ENCODE measurements around the gene CHMP4B. TPM values are rescaled to one million over a fixed set of nuclear protein-coding genes. Genes with fewer than 3 reads are reported as not detected.

Gene CHMP4B
- total RNA-seq, 5 donors from 2014 or later (not counting 1 experiment from before 2014, with no cell fraction given), result 45.1 to 64.7 (median 60.8) TPM

- Mint-ChIP-seq H3K9me3 (no peaks in the 10 kb centered on the region), H3K4me1 (peaks cover 0 to 4% (median 0%) of the 10 kb centered on the region in 3 donors), H3K4me3 (no peak overlapping the region), H3K27ac (no peak overlapping the region), H3K27me3 (no peaks in the 10 kb centered on the region), H3K36me3 (peaks cover under 1% of the 10 kb centered on the region)
- Histone ChIP-seq H3K27ac (ENCODE audit: low read length) (no peak overlapping the region), H3K27me3 (replicated peaks in 1 of 2; ENCODE audit: control insufficient read depth in 2 of 2, extremely low read depth in 1 of 2, insufficient read depth in 2 of 2, low read length in 1 of 2) (no peaks in the 10 kb centered on the region), H3K36me3 (ENCODE audit: control insufficient read depth in 2 of 2, extremely low read depth in 1 of 2, insufficient read depth in 1 of 2, low read length in 1 of 2) (no peaks in the 10 kb centered on the region), H3K4me3 (ENCODE audit: control insufficient read depth in 1 of 2, extremely low read depth in 1 of 2, low read length in 1 of 2) (no peak overlapping the region), H3K9me3 (no peaks in the 10 kb centered on the region), H3K4me1 (ENCODE audit: control insufficient read depth in 1 of 2, extremely low read depth in 1 of 2, insufficient read depth in 2 of 2, low read length in 2 of 2) (peaks cover 0 to 4% of the 10 kb centered on the region in 2 experiments)
- CTCF ChIA-PET, result interaction anchor here in 1 of 2 donors (0.8 kb wide), 1 partner anchor 118 kb away, joined by 4 read pairs; no protein-coding TSS in a partner anchor
- DNase-seq (no peak), ATAC-seq (replicated peaks in 1 of 4) (no peak)
- POLR2A ChIA-PET, result no interaction called here
- WGBS (ENCODE audit: insufficient coverage), result 91% methylated on average over 2 of the region's 5 CpGs
Observed at GRCh38 chr20:33796907-33797544, 14.1 kb upstream of the CHMP4B start.

GRCh38 chr20:33798444-33798843 lies 12.7 kb upstream of the CHMP4B start:
- no peak for ATAC-seq (replicated peaks in 1 of 4)
- CTCF ChIA-PET, result no interaction called here
- H3K36me3 Mint-ChIP-seq, result no peaks in the 10 kb centered on the region
- no peaks in the 10 kb centered on the region for H3K4me1 ChIP-seq (ENCODE audit: control insufficient read depth in 1 of 2, extremely low read depth in 1 of 2, insufficient read depth in 2 of 2, low read length in 2 of 2)
- H3K27ac ChIP-seq (ENCODE audit: low read length), result no peak overlapping the region
- H3K4me1 Mint-ChIP-seq, result no peaks in the 10 kb centered on the region
- WGBS (ENCODE audit: insufficient coverage), result 92% methylated on average over 2 of the region's 4 CpGs
- H3K4me3 ChIP-seq (ENCODE audit: control insufficient read depth in 1 of 2, extremely low read depth in 1 of 2, low read length in 1 of 2), result no peak overlapping the region
- H3K4me3 Mint-ChIP-seq, result no peak overlapping the region
- no peaks in the 10 kb centered on the region for H3K27me3 ChIP-seq (replicated peaks in 1 of 2; ENCODE audit: control insufficient read depth in 2 of 2, extremely low read depth in 1 of 2, insufficient read depth in 2 of 2, low read length in 1 of 2)
- no peak for DNase-seq
- H3K27me3 Mint-ChIP-seq, result no peaks in the 10 kb centered on the region
- POLR2A ChIA-PET, result no interaction called here
- H3K9me3 Mint-ChIP-seq, result no peaks in the 10 kb centered on the region
- no peaks in the 10 kb centered on the region for H3K36me3 ChIP-seq (ENCODE audit: control insufficient read depth in 2 of 2, extremely low read depth in 1 of 2, insufficient read depth in 1 of 2, low read length in 1 of 2)
- no peaks in the 10 kb centered on the region for H3K9me3 ChIP-seq
- no peak overlapping the region for H3K27ac Mint-ChIP-seq

- Mint-ChIP-seq H3K27ac (no peak overlapping the region), H3K4me3 (no peak overlapping the region), H3K4me1 (no peaks in the 10 kb centered on the region), H3K27me3 (no peaks in the 10 kb centered on the region), H3K36me3 (no peaks in the 10 kb centered on the region), H3K9me3 (no peaks in the 10 kb centered on the region)
- H3K27me3 ChIP-seq (replicated peaks in 1 of 2; ENCODE audit: control insufficient read depth in 2 of 2, extremely low read depth in 1 of 2, insufficient read depth in 2 of 2, low read length in 1 of 2), result no peaks in the 10 kb centered on the region
- ATAC-seq (replicated peaks in 1 of 4), result no peak
- no peak for DNase-seq
- ChIA-PET POLR2A (no interaction called here), CTCF (no interaction called here)
- 88% methylated on average over 1 of the region's 2 CpGs for WGBS (ENCODE audit: insufficient coverage)
- H3K27ac ChIP-seq (ENCODE audit: low read length), result no peak overlapping the region
- H3K4me3 ChIP-seq (ENCODE audit: control insufficient read depth in 1 of 2, extremely low read depth in 1 of 2, low read length in 1 of 2), result no peak overlapping the region
- no peaks in the 10 kb centered on the region for H3K9me3 ChIP-seq
- no peaks in the 10 kb centered on the region for H3K4me1 ChIP-seq (ENCODE audit: control insufficient read depth in 1 of 2, extremely low read depth in 1 of 2, insufficient read depth in 2 of 2, low read length in 2 of 2)
- no peaks in the 10 kb centered on the region for H3K36me3 ChIP-seq (ENCODE audit: control insufficient read depth in 2 of 2, extremely low read depth in 1 of 2, insufficient read depth in 1 of 2, low read length in 1 of 2)
Observed at GRCh38 chr20:33803921-33804337, 7.2 kb upstream of the CHMP4B start.

DNA sequence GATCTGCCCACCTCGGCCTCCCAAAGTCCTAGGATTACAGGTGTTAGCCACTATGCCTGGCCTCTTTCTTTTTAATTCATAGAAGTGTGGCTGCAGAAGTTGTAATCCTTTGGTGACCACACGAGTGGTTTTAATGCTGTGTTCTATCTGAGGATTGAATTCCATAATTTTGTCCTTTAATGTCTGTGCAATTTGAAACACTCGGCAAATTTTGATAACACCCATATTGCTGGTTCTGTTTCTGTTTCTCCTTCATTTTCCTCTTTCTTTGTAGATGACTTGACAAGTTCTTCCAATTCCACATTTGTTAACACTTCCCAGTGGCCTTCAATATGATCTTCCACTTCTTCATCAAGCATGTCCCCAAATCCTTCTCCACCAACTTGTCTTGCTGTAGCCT lies 2.8 kb upstream of the CHMP4B start:
- ChIA-PET POLR2A (interaction anchor here in 1 of 2 donors (0.6 to 0.7 kb wide), 2 partner anchors 104 to 853 kb away, joined by 3 to 7 read pairs; no protein-coding TSS in a partner anchor), CTCF (no interaction called here)
- Mint-ChIP-seq H3K36me3 (no peaks in the 10 kb centered on the region), H3K9me3 (no peaks in the 10 kb centered on the region), H3K27me3 (no peaks in the 10 kb centered on the region), H3K4me1 (peaks cover 17 to 20% (median 19%) of the 10 kb centered on the region in 3 donors), H3K4me3 (no peak overlapping the region), H3K27ac (no peak overlapping the region)
- H3K27ac ChIP-seq (ENCODE audit: low read length), result no peak overlapping the region
- H3K4me1 ChIP-seq (ENCODE audit: control insufficient read depth in 1 of 2, extremely low read depth in 1 of 2, insufficient read depth in 2 of 2, low read length in 2 of 2), result peaks cover 12 to 21% of the 10 kb centered on the region in 2 experiments
- H3K27me3 ChIP-seq (replicated peaks in 1 of 2; ENCODE audit: control insufficient read depth in 2 of 2, extremely low read depth in 1 of 2, insufficient read depth in 2 of 2, low read length in 1 of 2), result no peaks in the 10 kb centered on the region
- no peaks in the 10 kb centered on the region for H3K36me3 ChIP-seq (ENCODE audit: control insufficient read depth in 2 of 2, extremely low read depth in 1 of 2, insufficient read depth in 1 of 2, low read length in 1 of 2)
- no peak for ATAC-seq (replicated peaks in 1 of 4)
- H3K9me3 ChIP-seq, result no peaks in the 10 kb centered on the region
- DNase-seq, result no peak
- 100% methylated on average over 2 of the region's 3 CpGs for WGBS (ENCODE audit: insufficient coverage)
- H3K4me3 ChIP-seq (ENCODE audit: control insufficient read depth in 1 of 2, extremely low read depth in 1 of 2, low read length in 1 of 2), result no peak overlapping the region

- Mint-ChIP-seq H3K4me3 (no peak overlapping the region), H3K9me3 (no peaks in the 10 kb centered on the region), H3K4me1 (peaks cover 36 to 38% (median 37%) of the 10 kb centered on the region in 3 donors), H3K36me3 (peaks cover 7% of the 10 kb centered on the region), H3K27me3 (no peaks in the 10 kb centered on the region), H3K27ac (no peak overlapping the region)
- H3K36me3 ChIP-seq (ENCODE audit: control insufficient read depth in 2 of 2, extremely low read depth in 1 of 2, insufficient read depth in 1 of 2, low read length in 1 of 2), result no peaks in the 10 kb centered on the region
- DNase-seq (no peak), ATAC-seq (replicated peaks in 1 of 4) (no peak)
- POLR2A ChIA-PET, result interaction anchor here (0.7 to 1.3 kb wide), 2 partner anchors 20 to 302 kb away, joined by 3 to 7 read pairs; partner anchors contain the start of gene EIF2S2 (in 1 of the 2)
- no peak overlapping the region for H3K27ac ChIP-seq (ENCODE audit: low read length)
- H3K27me3 ChIP-seq (replicated peaks in 1 of 2; ENCODE audit: control insufficient read depth in 2 of 2, extremely low read depth in 1 of 2, insufficient read depth in 2 of 2, low read length in 1 of 2), result no peaks in the 10 kb centered on the region
- H3K9me3 ChIP-seq, result no peaks in the 10 kb centered on the region
- H3K4me1 ChIP-seq (ENCODE audit: control insufficient read depth in 1 of 2, extremely low read depth in 1 of 2, insufficient read depth in 2 of 2, low read length in 2 of 2), result peaks cover 20 to 37% of the 10 kb centered on the region in 2 experiments
- WGBS (ENCODE audit: insufficient coverage), result 61% methylated on average over 4 of the region's 5 CpGs
- H3K4me3 ChIP-seq (ENCODE audit: control insufficient read depth in 1 of 2, extremely low read depth in 1 of 2, low read length in 1 of 2), result no peak overlapping the region
- CTCF ChIA-PET, result interaction anchor here in 1 of 2 donors (1.7 kb wide), 1 partner anchor 302 kb away, joined by 5 read pairs; the partner anchor contains the start of gene EIF2S2
Observed at GRCh38 chr20:33810259-33810658, 889 bp upstream of the CHMP4B start.

DNA sequence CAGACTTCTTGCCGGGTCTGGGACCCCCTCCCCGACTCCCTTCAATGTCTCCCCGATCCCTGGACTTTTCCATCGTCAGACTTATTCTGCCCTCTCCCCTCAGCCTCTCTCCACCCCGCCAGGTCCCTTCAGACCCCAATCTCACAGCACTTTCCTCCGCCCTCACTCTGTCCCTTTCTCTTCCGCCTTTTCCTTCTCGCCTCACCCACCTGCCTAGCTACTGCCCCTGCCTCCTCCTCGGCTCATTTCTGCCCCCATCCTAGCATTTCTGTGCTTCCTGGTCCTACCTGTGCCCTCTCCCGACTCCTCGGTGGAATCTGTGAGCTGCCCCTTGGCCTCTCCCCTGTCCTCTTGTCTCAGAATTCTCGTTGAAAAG lies 616 bp downstream of the CHMP4B start:
- CTCF ChIA-PET, result interaction anchor here in 1 of 2 donors (1.1 kb wide), 1 partner anchor 80 kb away, joined by 3 read pairs; no protein-coding TSS in a partner anchor
- Mint-ChIP-seq H3K4me1 (peaks cover 51 to 52% (median 52%) of the 10 kb centered on the region in 3 donors), H3K9me3 (no peaks in the 10 kb centered on the region), H3K36me3 (peaks cover 9% of the 10 kb centered on the region), H3K27ac (peak overlapping the region; percentile 79 to 94), H3K27me3 (no peaks in the 10 kb centered on the region), H3K4me3 (peak overlapping the region; percentile 91 to 99 (median 96))
- H3K9me3 ChIP-seq, result no peaks in the 10 kb centered on the region
- H3K27me3 ChIP-seq (replicated peaks in 1 of 2; ENCODE audit: control insufficient read depth in 2 of 2, extremely low read depth in 1 of 2, insufficient read depth in 2 of 2, low read length in 1 of 2), result no peaks in the 10 kb centered on the region
- H3K27ac ChIP-seq (ENCODE audit: low read length), result peak overlapping the region; percentile 54
- H3K4me3 ChIP-seq (ENCODE audit: control insufficient read depth in 1 of 2, extremely low read depth in 1 of 2, low read length in 1 of 2), result peak overlapping the region; percentile 90 to 97
- no peaks in the 10 kb centered on the region for H3K36me3 ChIP-seq (ENCODE audit: control insufficient read depth in 2 of 2, extremely low read depth in 1 of 2, insufficient read depth in 1 of 2, low read length in 1 of 2)
- WGBS (ENCODE audit: insufficient coverage), result 0% methylated on average over 9 of the region's 12 CpGs
- peak in 5 of 35 experiments; percentile 3 to 35 (median 16) for DNase-seq
- no peak for ATAC-seq (replicated peaks in 1 of 4)
- peaks cover 24 to 37% of the 10 kb centered on the region in 2 experiments for H3K4me1 ChIP-seq (ENCODE audit: control insufficient read depth in 1 of 2, extremely low read depth in 1 of 2, insufficient read depth in 2 of 2, low read length in 2 of 2)
- POLR2A ChIA-PET, result interaction anchor here in 1 of 2 donors (1.3 kb wide), 2 partner anchors 182 to 300 kb away, joined by 7 to 8 read pairs; partner anchors contain the start of genes EIF2S2 and RALY
